WTC11 (cell line): ENCODE measurements around the gene CLTB.

ENCODE experiments used
- NR2C2 ChIP-seq: sonication (generic); formaldehyde crosslinking; IDR thresholded peaks from 2 replicates; pipeline ENCODE4 v1.8.0; 2022; ENCODE audit warnings: mild to moderate bottlenecking, missing genetic modification reagents
- TF ChIP-seq, protein P1 (sequence below): fragments of 200-600 bp; IDR thresholded peaks from 2 replicates; pipeline ENCODE4 v1.8.0; 2022; ENCODE audit warnings: antibody characterized with exemption

DNA sequence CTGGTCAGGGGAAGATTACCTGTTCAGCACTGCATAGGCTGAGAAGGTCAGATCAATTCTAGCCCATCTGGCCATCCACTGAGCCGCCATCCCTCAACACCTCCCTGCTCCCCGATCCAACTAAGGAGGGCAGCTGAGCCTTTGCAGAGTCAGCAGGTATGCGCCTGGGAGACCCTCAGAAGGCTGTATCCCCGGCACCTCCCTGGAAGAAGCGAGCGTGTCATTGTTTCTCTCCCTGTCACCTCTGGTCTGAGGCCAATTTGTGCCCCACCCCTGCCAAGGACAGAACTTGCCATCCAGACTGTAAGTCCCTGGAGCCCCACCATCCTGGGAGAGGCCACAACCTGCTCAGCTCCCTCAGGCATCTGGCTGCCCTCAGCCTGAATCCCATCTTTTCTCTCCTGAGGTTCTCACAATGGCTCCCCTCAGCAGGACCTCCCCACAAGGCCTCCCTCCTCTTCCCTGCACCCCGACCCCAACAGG, 2.6 kb downstream of the CLTB start:
- TF ChIP-seq, protein P1, sequence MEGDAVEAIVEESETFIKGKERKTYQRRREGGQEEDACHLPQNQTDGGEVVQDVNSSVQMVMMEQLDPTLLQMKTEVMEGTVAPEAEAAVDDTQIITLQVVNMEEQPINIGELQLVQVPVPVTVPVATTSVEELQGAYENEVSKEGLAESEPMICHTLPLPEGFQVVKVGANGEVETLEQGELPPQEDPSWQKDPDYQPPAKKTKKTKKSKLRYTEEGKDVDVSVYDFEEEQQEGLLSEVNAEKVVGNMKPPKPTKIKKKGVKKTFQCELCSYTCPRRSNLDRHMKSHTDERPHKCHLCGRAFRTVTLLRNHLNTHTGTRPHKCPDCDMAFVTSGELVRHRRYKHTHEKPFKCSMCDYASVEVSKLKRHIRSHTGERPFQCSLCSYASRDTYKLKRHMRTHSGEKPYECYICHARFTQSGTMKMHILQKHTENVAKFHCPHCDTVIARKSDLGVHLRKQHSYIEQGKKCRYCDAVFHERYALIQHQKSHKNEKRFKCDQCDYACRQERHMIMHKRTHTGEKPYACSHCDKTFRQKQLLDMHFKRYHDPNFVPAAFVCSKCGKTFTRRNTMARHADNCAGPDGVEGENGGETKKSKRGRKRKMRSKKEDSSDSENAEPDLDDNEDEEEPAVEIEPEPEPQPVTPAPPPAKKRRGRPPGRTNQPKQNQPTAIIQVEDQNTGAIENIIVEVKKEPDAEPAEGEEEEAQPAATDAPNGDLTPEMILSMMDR = no peak
- no peak for TF ChIP-seq NR2C2 (CRISPR knock-in tag)
